ENCODE results near the gene NFXL1.

Gene NFXL1

GRCh38 chr4:47891928-47892327, 22.5 kb downstream of the NFXL1 start:
- no peak overlapping the region for H3K27ac ChIP-seq (ENCODE audit: low read depth, low read length)
- no peaks in the 10 kb centered on the region for H3K79me2 ChIP-seq (ENCODE audit: control insufficient read depth, insufficient read depth, low read length, unreplicated experiment)
- H3K4me3 ChIP-seq (ENCODE audit: low read depth, low read length), result no peak overlapping the region
- no peaks in the 10 kb centered on the region for H3K4me1 ChIP-seq (ENCODE audit: control insufficient read depth, insufficient read depth, low read length, unreplicated experiment)
- H3K36me3 ChIP-seq (ENCODE audit: insufficient read depth, low read length), result peaks cover 68% of the 10 kb centered on the region
- no peaks in the 10 kb centered on the region for H3K27me3 ChIP-seq (ENCODE audit: insufficient read depth, low read length)
- no peak overlapping the region for H2AFZ ChIP-seq (ENCODE audit: low read length, unreplicated experiment)

DNA sequence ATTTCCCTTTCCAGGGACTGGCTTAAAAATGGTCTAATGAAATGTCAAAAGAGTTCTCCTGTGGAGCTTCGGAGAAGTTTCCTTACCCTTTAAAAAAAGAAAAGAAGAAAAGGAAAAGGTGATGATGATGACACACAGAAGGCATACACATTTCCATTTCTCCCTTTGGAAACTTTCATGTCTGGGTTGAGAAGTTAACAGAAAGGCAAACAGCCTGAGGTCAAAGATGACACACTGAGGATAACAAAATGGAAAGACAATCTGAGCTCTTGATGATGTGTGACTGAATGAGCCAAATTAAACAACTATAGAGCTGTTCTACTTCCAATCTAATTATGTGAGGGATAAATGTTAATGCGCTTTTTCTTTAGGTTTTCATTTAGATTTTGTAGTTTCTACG, 32.2 kb downstream of the NFXL1 start:
- Histone ChIP-seq H3K27ac (ENCODE audit: low read depth, low read length) (no peak overlapping the region), H3K36me3 (ENCODE audit: insufficient read depth, low read length) (peaks cover 39% of the 10 kb centered on the region), H3K27me3 (ENCODE audit: insufficient read depth, low read length) (no peaks in the 10 kb centered on the region), H3K79me2 (ENCODE audit: control insufficient read depth, insufficient read depth, low read length, unreplicated experiment) (no peaks in the 10 kb centered on the region), H3K4me1 (ENCODE audit: control insufficient read depth, insufficient read depth, low read length, unreplicated experiment) (no peaks in the 10 kb centered on the region), H3K4me3 (ENCODE audit: low read depth, low read length) (no peak overlapping the region), H2AFZ (ENCODE audit: low read length, unreplicated experiment) (no peak overlapping the region)

DNA sequence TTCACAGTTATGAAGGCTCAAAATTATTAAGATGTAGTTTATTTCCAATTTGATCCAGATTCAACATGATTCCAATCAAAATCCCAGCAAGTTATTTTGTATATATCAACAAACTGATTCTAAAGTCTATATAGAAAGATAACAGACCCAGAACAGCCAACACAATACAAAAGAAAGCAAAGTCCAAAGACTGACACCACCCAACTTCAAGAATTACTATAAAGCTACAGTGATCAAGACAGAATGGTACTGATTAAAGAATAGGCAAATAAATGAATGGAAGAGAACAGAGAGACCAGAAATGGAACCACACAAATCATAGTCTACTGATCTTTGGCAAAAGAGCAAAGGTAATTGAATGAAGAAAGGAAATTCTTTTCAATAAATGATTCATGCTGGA, 34.9 kb downstream of the NFXL1 start:
- H3K4me3 ChIP-seq (ENCODE audit: low read depth, low read length), result no peak overlapping the region
- H2AFZ ChIP-seq (ENCODE audit: low read length, unreplicated experiment), result no peak overlapping the region
- peaks cover 59% of the 10 kb centered on the region for H3K36me3 ChIP-seq (ENCODE audit: insufficient read depth, low read length)
- no peaks in the 10 kb centered on the region for H3K27me3 ChIP-seq (ENCODE audit: insufficient read depth, low read length)
- H3K79me2 ChIP-seq (ENCODE audit: control insufficient read depth, insufficient read depth, low read length, unreplicated experiment), result no peaks in the 10 kb centered on the region
- no peak overlapping the region for H3K27ac ChIP-seq (ENCODE audit: low read depth, low read length)
- H3K4me1 ChIP-seq (ENCODE audit: control insufficient read depth, insufficient read depth, low read length, unreplicated experiment), result no peaks in the 10 kb centered on the region

GRCh38 chr4:47876784-47877546, 37.4 kb downstream of the NFXL1 start:
- no peaks in the 10 kb centered on the region for H3K27me3 ChIP-seq (ENCODE audit: insufficient read depth, low read length)
- no peak overlapping the region for H3K4me3 ChIP-seq (ENCODE audit: low read depth, low read length)
- H3K79me2 ChIP-seq (ENCODE audit: control insufficient read depth, insufficient read depth, low read length, unreplicated experiment), result no peaks in the 10 kb centered on the region
- H2AFZ ChIP-seq (ENCODE audit: low read length, unreplicated experiment), result no peak overlapping the region
- no peaks in the 10 kb centered on the region for H3K4me1 ChIP-seq (ENCODE audit: control insufficient read depth, insufficient read depth, low read length, unreplicated experiment)
- peaks cover 59% of the 10 kb centered on the region for H3K36me3 ChIP-seq (ENCODE audit: insufficient read depth, low read length)
- no peak overlapping the region for H3K27ac ChIP-seq (ENCODE audit: low read depth, low read length)

- no peak overlapping the region for H3K4me3 ChIP-seq (ENCODE audit: low read depth, low read length)
- H3K4me1 ChIP-seq (ENCODE audit: control insufficient read depth, insufficient read depth, low read length, unreplicated experiment), result no peaks in the 10 kb centered on the region
- H3K27me3 ChIP-seq (ENCODE audit: insufficient read depth, low read length), result no peaks in the 10 kb centered on the region
- H3K79me2 ChIP-seq (ENCODE audit: control insufficient read depth, insufficient read depth, low read length, unreplicated experiment), result no peaks in the 10 kb centered on the region
- peaks cover 58% of the 10 kb centered on the region for H3K36me3 ChIP-seq (ENCODE audit: insufficient read depth, low read length)
- no peak overlapping the region for H3K27ac ChIP-seq (ENCODE audit: low read depth, low read length)
- H2AFZ ChIP-seq (ENCODE audit: low read length, unreplicated experiment), result no peak overlapping the region
Observed at GRCh38 chr4:47876310-47876709, 38.1 kb downstream of the NFXL1 start.

DNA sequence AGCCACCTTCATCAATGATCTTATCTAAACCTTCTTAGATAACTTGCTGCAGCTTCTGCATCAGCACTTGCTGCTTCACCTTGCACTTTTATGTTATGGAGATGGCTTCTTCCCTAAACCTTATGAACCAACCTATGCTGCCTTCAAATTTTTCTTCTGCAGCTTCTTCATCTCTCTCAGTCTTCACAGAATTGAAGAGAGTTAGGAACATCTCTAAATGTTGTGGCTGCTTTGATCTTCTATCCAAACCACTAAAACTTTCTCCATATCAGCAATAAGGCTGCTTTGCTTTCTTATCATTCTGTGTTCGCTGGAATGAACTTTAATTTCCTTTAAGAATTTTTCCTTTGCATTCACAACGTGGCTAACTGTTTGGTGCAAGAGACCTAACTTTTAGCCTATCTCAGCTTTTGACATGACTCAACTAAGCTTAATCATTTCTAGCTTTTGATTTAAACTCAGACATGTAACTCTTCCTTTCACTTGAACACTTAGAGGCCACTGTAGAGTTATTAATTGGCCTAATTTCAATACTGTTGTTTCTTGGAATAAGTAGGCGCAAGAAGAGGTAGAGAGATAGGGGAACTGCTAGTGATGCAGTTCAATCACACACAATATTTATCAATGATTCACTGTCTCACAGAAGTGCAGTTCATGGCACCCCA, 40.4 kb downstream of the NFXL1 start:
- no peak overlapping the region for H3K4me3 ChIP-seq (ENCODE audit: low read depth, low read length)
- H3K27ac ChIP-seq (ENCODE audit: low read depth, low read length), result no peak overlapping the region
- H2AFZ ChIP-seq (ENCODE audit: low read length, unreplicated experiment), result no peak overlapping the region
- no peaks in the 10 kb centered on the region for H3K4me1 ChIP-seq (ENCODE audit: control insufficient read depth, insufficient read depth, low read length, unreplicated experiment)
- no peaks in the 10 kb centered on the region for H3K27me3 ChIP-seq (ENCODE audit: insufficient read depth, low read length)
- H3K79me2 ChIP-seq (ENCODE audit: control insufficient read depth, insufficient read depth, low read length, unreplicated experiment), result no peaks in the 10 kb centered on the region
- H3K36me3 ChIP-seq (ENCODE audit: insufficient read depth, low read length), result peaks cover 67% of the 10 kb centered on the region

- Histone ChIP-seq H3K79me2 (ENCODE audit: control insufficient read depth, insufficient read depth, low read length, unreplicated experiment) (peaks cover 5% of the 10 kb centered on the region), H3K4me3 (ENCODE audit: low read depth, low read length) (no peak overlapping the region), H2AFZ (ENCODE audit: low read length, unreplicated experiment) (no peak overlapping the region), H3K27me3 (ENCODE audit: insufficient read depth, low read length) (no peaks in the 10 kb centered on the region), H3K27ac (ENCODE audit: low read depth, low read length) (peak overlapping the region; percentile 84), H3K36me3 (ENCODE audit: insufficient read depth, low read length) (peaks cover 8% of the 10 kb centered on the region), H3K4me1 (ENCODE audit: control insufficient read depth, insufficient read depth, low read length, unreplicated experiment) (peaks cover 37% of the 10 kb centered on the region)
Observed at GRCh38 chr4:47863486-47863885, 50.9 kb downstream of the NFXL1 start.

DNA sequence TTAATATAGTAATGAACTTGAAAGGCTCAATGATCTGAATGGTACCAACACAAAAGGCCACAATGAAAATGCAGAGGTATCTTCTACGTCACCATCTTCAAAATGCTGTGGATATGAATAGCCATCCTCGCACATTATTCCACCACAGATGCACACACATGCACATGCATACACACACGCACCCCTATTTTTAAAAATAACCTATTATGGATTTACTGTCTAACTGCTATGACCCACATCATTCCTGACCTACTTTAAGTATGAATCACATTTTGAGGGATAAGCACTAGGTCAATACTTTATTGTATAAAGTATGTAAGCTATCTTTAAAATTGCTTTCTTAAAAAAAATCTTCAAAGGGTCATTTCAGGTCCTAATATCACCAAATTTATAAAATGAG, 52.1 kb downstream of the NFXL1 start:
- Histone ChIP-seq H3K36me3 (ENCODE audit: insufficient read depth, low read length) (peaks cover 5% of the 10 kb centered on the region), H3K27me3 (ENCODE audit: insufficient read depth, low read length) (no peaks in the 10 kb centered on the region), H3K79me2 (ENCODE audit: control insufficient read depth, insufficient read depth, low read length, unreplicated experiment) (peaks cover 5% of the 10 kb centered on the region), H2AFZ (ENCODE audit: low read length, unreplicated experiment) (no peak overlapping the region), H3K4me1 (ENCODE audit: control insufficient read depth, insufficient read depth, low read length, unreplicated experiment) (peaks cover 43% of the 10 kb centered on the region), H3K27ac (ENCODE audit: low read depth, low read length) (peak overlapping the region; percentile 84), H3K4me3 (ENCODE audit: low read depth, low read length) (peak overlapping the region; percentile 17; the same call in 1 of the 2 replicates)

- peaks cover 5% of the 10 kb centered on the region for H3K79me2 ChIP-seq (ENCODE audit: control insufficient read depth, insufficient read depth, low read length, unreplicated experiment)
- H3K27me3 ChIP-seq (ENCODE audit: insufficient read depth, low read length), result no peaks in the 10 kb centered on the region
- H3K36me3 ChIP-seq (ENCODE audit: insufficient read depth, low read length), result peaks cover 5% of the 10 kb centered on the region
- H3K27ac ChIP-seq (ENCODE audit: low read depth, low read length), result no peak overlapping the region
- H3K4me1 ChIP-seq (ENCODE audit: control insufficient read depth, insufficient read depth, low read length, unreplicated experiment), result peaks cover 47% of the 10 kb centered on the region
- H3K4me3 ChIP-seq (ENCODE audit: low read depth, low read length), result no peak overlapping the region
- H2AFZ ChIP-seq (ENCODE audit: low read length, unreplicated experiment), result no peak overlapping the region
Observed at GRCh38 chr4:47860305-47860704, 54.1 kb downstream of the NFXL1 start.

DNA sequence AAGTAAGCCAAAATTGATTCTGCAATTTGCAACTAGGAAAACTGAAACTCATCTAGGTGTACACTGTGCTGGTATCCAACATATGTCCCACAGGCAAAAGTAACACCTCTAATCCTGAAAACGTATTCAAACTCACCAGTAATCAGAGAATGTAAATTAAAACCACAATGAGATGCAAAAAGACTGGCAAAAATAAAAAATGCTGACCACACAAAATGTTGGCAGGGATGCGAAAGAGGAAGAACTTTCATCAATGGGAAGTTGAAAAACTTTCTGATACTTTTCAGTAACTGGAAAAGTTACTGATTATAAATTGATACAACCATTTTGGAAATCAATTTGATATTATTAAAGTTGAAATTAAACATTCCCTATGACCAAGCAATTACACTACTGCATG, 56.4 kb downstream of the NFXL1 start:
- Histone ChIP-seq H3K79me2 (ENCODE audit: control insufficient read depth, insufficient read depth, low read length, unreplicated experiment) (peaks cover 10% of the 10 kb centered on the region), H3K27me3 (ENCODE audit: insufficient read depth, low read length) (no peaks in the 10 kb centered on the region), H2AFZ (ENCODE audit: low read length, unreplicated experiment) (no peak overlapping the region), H3K27ac (ENCODE audit: low read depth, low read length) (no peak overlapping the region), H3K36me3 (ENCODE audit: insufficient read depth, low read length) (peaks cover 19% of the 10 kb centered on the region), H3K4me3 (ENCODE audit: low read depth, low read length) (no peak overlapping the region), H3K4me1 (ENCODE audit: control insufficient read depth, insufficient read depth, low read length, unreplicated experiment) (peaks cover 42% of the 10 kb centered on the region)

- H3K27me3 ChIP-seq (ENCODE audit: insufficient read depth, low read length), result no peaks in the 10 kb centered on the region
- peaks cover 10% of the 10 kb centered on the region for H3K79me2 ChIP-seq (ENCODE audit: control insufficient read depth, insufficient read depth, low read length, unreplicated experiment)
- peak overlapping the region; percentile 24; the same call in 1 of the 2 replicates for H3K27ac ChIP-seq (ENCODE audit: low read depth, low read length)
- H3K4me3 ChIP-seq (ENCODE audit: low read depth, low read length), result no peak overlapping the region
- no peak overlapping the region for H2AFZ ChIP-seq (ENCODE audit: low read length, unreplicated experiment)
- H3K4me1 ChIP-seq (ENCODE audit: control insufficient read depth, insufficient read depth, low read length, unreplicated experiment), result peaks cover 41% of the 10 kb centered on the region
- H3K36me3 ChIP-seq (ENCODE audit: insufficient read depth, low read length), result peaks cover 21% of the 10 kb centered on the region
Observed at GRCh38 chr4:47856713-47857112, 57.7 kb downstream of the NFXL1 start.

All from ACC112 (cell line).